Neural crest cell (in vitro differentiated cells): ENCODE measurements around the gene SELENOW. TPM values are rescaled to one million over a fixed set of nuclear protein-coding genes. Genes with fewer than 3 reads are reported as not detected.
"Not testable (repeated sequence)": the region's sequence is repeated elsewhere in the genome, so short reads cannot be mapped to it uniquely, and the experiment has no call there.

Experiments
- DNase-seq: peaks from one replicate; pipeline ENCODE4 v3.0.0; 2021; ENCODE audit warnings: low read depth, mixed read lengths, low spot score
- H3K27ac Mint-ChIP-seq: one replicate; pipeline ENCODE4 v1.8.0; 2021; ENCODE audit warnings: mild to moderate bottlenecking, mixed read lengths; ENCODE audit not compliant: unreplicated experiment
- H3K27me3 Mint-ChIP-seq: 2 replicates; pipeline ENCODE4 v1.8.0; 2021; ENCODE audit warnings: low read depth, mild to moderate bottlenecking, mixed read lengths
- H3K36me3 Mint-ChIP-seq: 2 replicates; pipeline ENCODE4 v1.8.0; 2021; ENCODE audit warnings: low read depth, mild to moderate bottlenecking, mixed read lengths
- H3K4me1 Mint-ChIP-seq: 2 replicates; pipeline ENCODE4 v1.8.0; 2021; ENCODE audit warnings: mixed read lengths
- H3K4me3 Mint-ChIP-seq: one replicate; pipeline ENCODE4 v1.8.0; 2021; ENCODE audit warnings: mild to moderate bottlenecking, mixed read lengths
- H3K9me3 Mint-ChIP-seq: 2 replicates; pipeline ENCODE4 v1.8.0; 2021; ENCODE audit warnings: mixed read lengths
- total RNA-seq: library from RNA; stranded (reverse); gene quantifications from 2 replicates; pipeline ENCODE4 v1.2.1, GENCODE V29; 2021
- TF ChIP-seq, protein P1 (sequence below): fragments of 200-600 bp; sonication (generic); conservative IDR thresholded peaks from 2 replicates; pipeline ENCODE4 v1.5.0; 2021; ENCODE audit warnings: antibody characterized with exemption, mild to moderate bottlenecking

SELENOW gene
- total RNA-seq, 1 donor from 2014 or later, result 175 TPM

DNA sequence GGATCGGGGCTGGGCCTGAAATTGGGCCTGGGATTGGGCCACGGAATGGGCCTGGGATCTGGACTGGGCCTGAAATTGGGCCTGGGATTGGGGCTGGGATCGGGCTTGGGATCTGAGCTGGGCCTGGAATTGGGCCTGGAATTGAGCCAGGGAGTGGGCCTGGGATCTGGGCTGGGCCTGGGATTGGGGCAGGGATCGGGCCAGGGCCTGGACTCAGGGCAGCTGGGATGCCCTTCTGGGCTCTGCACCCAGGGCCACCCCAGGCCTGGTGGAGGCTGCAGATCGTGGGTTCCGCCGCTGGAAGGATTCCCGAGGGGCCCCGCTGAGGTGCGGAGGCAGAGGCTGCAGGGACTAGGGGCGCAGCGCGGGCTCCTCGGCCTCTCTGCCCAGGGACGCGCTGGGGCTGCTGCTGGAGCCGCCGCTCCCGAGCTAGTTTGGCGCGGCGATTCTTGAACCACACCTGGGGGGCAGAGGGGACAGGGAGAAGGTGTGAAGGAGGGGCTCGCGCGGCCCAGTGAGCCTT is 24.1 kb downstream of the SELENOW start:
- Mint-ChIP-seq H3K4me3 (no peak overlapping the region), H3K4me1 (no peaks in the 10 kb centered on the region)

DNA sequence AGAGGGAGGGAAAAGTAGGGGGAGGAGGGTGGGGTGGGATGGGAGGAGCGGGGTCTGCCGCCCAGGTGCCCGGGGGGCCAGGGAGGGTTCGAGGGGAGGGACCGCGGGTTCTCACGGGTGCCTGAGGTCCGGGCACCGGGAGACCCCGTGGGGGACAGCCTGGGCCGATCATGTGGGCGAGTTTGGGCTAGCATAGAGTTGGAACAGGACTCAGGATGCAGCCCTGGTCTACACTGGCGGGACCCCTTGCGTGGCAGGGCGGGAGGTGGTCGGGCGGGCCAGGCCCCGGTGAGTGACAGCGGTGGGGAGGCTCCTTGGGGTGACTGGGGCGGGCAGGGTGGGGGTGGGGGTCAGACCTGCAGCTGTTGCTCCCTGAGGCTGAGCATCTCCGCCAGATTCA is 24.6 kb downstream of the SELENOW start:
- H3K9me3 Mint-ChIP-seq, H3K27me3 Mint-ChIP-seq, H3K4me1 Mint-ChIP-seq, DNase-seq, H3K27ac Mint-ChIP-seq, H3K36me3 Mint-ChIP-seq, H3K4me3 Mint-ChIP-seq: not testable (repeated sequence)

More for the DNA sequence above, 24.1 kb downstream of the SELENOW start:
- Mint-ChIP-seq H3K36me3 (peaks cover 3% of the 10 kb centered on the region), H3K27me3 (peaks cover 11% of the 10 kb centered on the region), H3K27ac (no peak overlapping the region), H3K9me3 (peaks cover 4% of the 10 kb centered on the region)
- DNase-seq, result no peak
- TF ChIP-seq, protein P1, sequence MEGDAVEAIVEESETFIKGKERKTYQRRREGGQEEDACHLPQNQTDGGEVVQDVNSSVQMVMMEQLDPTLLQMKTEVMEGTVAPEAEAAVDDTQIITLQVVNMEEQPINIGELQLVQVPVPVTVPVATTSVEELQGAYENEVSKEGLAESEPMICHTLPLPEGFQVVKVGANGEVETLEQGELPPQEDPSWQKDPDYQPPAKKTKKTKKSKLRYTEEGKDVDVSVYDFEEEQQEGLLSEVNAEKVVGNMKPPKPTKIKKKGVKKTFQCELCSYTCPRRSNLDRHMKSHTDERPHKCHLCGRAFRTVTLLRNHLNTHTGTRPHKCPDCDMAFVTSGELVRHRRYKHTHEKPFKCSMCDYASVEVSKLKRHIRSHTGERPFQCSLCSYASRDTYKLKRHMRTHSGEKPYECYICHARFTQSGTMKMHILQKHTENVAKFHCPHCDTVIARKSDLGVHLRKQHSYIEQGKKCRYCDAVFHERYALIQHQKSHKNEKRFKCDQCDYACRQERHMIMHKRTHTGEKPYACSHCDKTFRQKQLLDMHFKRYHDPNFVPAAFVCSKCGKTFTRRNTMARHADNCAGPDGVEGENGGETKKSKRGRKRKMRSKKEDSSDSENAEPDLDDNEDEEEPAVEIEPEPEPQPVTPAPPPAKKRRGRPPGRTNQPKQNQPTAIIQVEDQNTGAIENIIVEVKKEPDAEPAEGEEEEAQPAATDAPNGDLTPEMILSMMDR, result no peak

DNA sequence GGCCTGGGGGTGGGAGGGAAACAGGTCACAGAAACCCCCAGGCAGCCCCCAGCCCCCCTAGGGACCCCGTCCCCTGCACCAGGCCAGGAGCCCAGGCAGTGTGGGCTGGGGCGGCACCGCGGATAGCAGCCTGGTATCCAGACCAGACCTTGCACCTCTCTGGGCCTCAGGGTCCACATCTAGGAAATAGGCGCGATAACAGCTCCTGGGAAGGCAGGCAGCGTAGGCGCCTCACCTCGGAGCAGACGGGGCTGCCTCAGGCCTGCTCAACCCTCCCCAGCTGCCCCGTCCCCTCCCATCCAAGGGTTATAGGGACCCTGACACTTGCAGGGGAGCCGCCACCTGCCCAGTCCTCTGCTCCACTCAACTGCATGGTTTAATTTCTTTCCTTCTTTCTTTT is 25.2 kb downstream of the SELENOW start:
- H3K27ac Mint-ChIP-seq, H3K9me3 Mint-ChIP-seq, H3K4me1 Mint-ChIP-seq, H3K4me3 Mint-ChIP-seq, DNase-seq, H3K27me3 Mint-ChIP-seq, H3K36me3 Mint-ChIP-seq: not testable (repeated sequence)

DNA sequence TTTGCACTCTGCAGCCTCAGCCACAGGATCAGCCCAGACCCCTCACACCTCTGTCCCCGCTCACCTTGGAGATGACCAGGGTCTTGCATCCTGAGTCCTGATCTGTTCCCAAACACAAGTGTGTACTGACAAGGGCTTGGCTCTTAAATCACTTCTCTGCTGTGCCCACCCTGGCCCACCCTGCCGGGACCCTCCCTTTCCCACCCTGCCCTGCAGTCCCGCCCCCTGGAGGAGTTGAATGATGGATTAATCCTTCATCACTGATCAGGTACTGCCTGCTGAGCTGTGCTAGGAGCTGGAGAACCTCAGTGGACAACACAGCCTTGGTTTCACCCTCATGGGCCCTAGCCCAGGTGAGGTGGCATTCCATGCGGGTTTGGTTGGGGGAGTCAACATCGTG is 25.9 kb downstream of the SELENOW start, which contains the start of gene TPRX1:
Gene TPRX1, minus strand, starts transcription at position 101 of the 400 bp plus-strand sequence. Its CDS starts 12 bp downstream, at position 89.
- H3K4me3 Mint-ChIP-seq, H3K27ac Mint-ChIP-seq, H3K4me1 Mint-ChIP-seq, H3K9me3 Mint-ChIP-seq, H3K36me3 Mint-ChIP-seq, H3K27me3 Mint-ChIP-seq, DNase-seq: not testable (repeated sequence)

DNA sequence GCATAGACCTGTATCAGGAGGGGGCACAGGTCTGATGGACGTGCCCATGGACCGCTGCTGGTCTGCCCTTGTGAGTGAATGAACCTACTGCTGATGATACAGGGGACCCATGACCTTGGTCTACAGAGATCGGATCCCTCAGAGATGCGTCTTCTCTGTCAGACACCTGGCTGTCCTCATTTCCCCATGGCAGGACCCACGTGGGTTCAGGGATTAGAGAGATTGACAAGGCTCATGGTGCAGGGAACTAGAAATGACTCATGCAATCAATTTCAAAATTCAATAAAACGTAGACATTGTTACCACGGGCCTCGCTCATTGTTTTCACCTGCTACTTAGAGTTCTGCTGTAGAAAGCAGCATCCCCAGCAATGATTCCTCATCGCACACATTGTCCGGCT is 26.8 kb downstream of the SELENOW start:
- Mint-ChIP-seq H3K4me3 (no peak overlapping the region), H3K27ac (no peak overlapping the region), H3K4me1 (no peaks in the 10 kb centered on the region), H3K36me3 (no peaks in the 10 kb centered on the region), H3K27me3 (no peaks in the 10 kb centered on the region), H3K9me3 (peaks cover 4% of the 10 kb centered on the region)
- TF ChIP-seq, protein P1, result no peak
- DNase-seq, result no peak

DNA sequence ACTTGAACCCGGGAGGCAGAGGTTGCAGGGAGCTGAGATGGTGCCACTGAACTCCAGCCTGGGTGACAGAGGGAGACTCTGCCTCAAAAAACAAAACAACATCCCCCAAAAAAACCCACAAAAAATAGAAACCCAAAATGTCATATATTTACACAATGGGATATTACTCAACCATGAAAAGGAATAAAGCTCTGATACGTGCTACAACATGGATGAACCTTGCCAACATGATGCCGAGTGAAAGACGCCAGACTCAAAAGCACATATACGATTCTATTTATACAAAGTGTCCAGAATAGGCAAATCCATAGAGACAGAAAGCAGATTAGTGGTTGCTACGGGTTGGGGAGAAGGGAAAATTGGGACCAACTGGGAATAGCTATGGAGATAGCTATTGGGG is 27.9 kb downstream of the SELENOW start:
- TF ChIP-seq, protein P1, result no peak
- Mint-ChIP-seq H3K27me3 (no peaks in the 10 kb centered on the region), H3K27ac (no peak overlapping the region), H3K9me3 (no peaks in the 10 kb centered on the region), H3K4me1 (no peaks in the 10 kb centered on the region), H3K36me3 (no peaks in the 10 kb centered on the region), H3K4me3 (no peak overlapping the region)
- no peak for DNase-seq

DNA sequence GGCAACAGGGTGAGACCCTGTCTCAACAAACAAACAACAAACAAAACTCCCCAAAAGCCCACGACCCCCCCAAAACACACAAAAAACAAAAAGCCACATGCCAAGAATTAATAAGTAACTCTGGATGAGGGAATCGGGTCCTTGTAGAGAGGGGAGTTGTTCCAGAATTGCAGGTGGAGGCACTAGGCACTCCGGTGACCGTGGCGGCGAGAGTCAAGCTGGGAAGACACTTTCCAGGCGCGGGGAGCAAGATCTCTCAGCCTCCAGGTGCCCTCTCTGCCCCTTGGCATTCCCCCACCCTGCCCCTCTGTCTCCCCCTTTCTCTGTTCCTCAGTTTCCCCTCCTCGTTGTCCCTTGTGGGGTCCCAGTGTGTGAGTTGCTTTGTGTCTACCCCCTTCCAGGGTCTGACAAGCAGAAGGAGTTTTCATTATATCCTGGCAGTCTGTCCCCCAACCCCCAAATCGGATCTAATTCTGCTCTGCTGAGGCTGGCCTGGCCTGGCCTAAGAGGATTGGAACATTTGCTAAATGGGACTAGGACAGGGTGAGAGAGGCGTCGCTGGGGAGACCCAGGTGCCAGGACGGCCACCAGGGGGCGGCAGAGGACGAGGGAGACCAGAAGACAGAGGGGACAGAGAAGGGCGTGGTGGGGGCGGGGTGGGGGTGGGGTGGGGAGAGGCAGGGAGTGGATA is 34.9 kb downstream of the SELENOW start:
- H3K27ac Mint-ChIP-seq, result no peak overlapping the region
- H3K27me3 Mint-ChIP-seq, result peaks cover 2% of the 10 kb centered on the region
- peak; percentile 92 for DNase-seq
- no peak overlapping the region for H3K4me3 Mint-ChIP-seq
- TF ChIP-seq, protein P1, result peak; percentile 69
- no peaks in the 10 kb centered on the region for H3K9me3 Mint-ChIP-seq
- no peaks in the 10 kb centered on the region for H3K36me3 Mint-ChIP-seq
- H3K4me1 Mint-ChIP-seq, result no peaks in the 10 kb centered on the region
